Gastroesophageal sphincter (tissue), 3 donors: Measurements from ENCODE around the gene CTAG2.

Source experiments
- POLR2AphosphoS5 ChIP-seq: sonication (generic); formaldehyde crosslinking; IDR thresholded peaks from one replicate; pipeline ENCODE4 v1.6.1; 2017; ENCODE audit warnings: antibody characterized with exemption
- TF ChIP-seq, protein P1 (sequence below), 4 experiments: fragments of 200-600 bp in 2 of 4; fragments of 450-650 bp in 2 of 4; sonication (generic) in 1 of 4; IDR thresholded peaks; one replicate each; pipeline ENCODE4 v1.5.1; 2017 to 2019; ENCODE audit warnings: antibody characterized with exemption in 4 of 4, mild to moderate bottlenecking in 2 of 4, moderate library complexity in 2 of 4

DNA sequence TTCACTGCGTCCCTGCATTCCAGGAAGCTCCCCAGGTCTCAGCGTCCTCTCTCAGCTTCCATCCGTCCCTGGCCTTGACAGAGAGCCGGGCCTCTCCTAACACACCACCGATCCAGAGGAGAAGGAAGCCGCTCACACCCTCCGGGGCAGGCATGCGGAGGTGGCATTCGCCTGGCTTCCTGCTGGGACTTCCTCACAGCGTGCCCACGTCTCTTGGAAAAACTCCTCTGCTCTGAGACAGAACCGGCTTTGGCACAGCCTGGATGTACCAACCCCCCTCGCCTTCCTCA lies 3.2 kb downstream of the CTAG2 start:
- TF ChIP-seq, protein P1, sequence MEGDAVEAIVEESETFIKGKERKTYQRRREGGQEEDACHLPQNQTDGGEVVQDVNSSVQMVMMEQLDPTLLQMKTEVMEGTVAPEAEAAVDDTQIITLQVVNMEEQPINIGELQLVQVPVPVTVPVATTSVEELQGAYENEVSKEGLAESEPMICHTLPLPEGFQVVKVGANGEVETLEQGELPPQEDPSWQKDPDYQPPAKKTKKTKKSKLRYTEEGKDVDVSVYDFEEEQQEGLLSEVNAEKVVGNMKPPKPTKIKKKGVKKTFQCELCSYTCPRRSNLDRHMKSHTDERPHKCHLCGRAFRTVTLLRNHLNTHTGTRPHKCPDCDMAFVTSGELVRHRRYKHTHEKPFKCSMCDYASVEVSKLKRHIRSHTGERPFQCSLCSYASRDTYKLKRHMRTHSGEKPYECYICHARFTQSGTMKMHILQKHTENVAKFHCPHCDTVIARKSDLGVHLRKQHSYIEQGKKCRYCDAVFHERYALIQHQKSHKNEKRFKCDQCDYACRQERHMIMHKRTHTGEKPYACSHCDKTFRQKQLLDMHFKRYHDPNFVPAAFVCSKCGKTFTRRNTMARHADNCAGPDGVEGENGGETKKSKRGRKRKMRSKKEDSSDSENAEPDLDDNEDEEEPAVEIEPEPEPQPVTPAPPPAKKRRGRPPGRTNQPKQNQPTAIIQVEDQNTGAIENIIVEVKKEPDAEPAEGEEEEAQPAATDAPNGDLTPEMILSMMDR (IDR thresholded peaks at IDR 0.05): no peak
- no peak for TF ChIP-seq POLR2AphosphoS5
